SK-N-SH treated with all-trans-retinoic acid at 6 μM for 48 hours (cell line): ENCODE results near the gene PRMT7.

Experiments used
- ARNTL ChIP-seq: fragments of 450-650 bp; formaldehyde crosslinking; IDR thresholded peaks from 2 replicates; pipeline ENCODE4 v1.5.0; 2020; ENCODE audit warnings: low read depth, mild to moderate bottlenecking, moderate library complexity, borderline replicate concordance
- CSDC2 ChIP-seq: fragments of 250-450 bp; sonication (Bioruptor Pico); IDR thresholded peaks from 2 replicates; pipeline ENCODE4 v1.5.0; 2020; ENCODE audit warnings: mild to moderate bottlenecking, moderate library complexity
- CSRNP3 ChIP-seq: fragments of 250-450 bp; sonication (Bioruptor Pico); IDR thresholded peaks from 2 replicates; pipeline ENCODE4 v1.5.1; 2021; ENCODE audit warnings: mild to moderate bottlenecking, moderate library complexity
- PATZ1 ChIP-seq: fragments of 250-450 bp; sonication (Bioruptor Pico); IDR thresholded peaks from 2 replicates; pipeline ENCODE4 v1.8.0; 2020; ENCODE audit warnings: mild to moderate bottlenecking, moderate library complexity, borderline replicate concordance
- POU6F1 ChIP-seq: fragments of 250-450 bp; sonication (Bioruptor Pico); IDR thresholded peaks from 2 replicates; pipeline ENCODE4 v1.8.0; 2021; ENCODE audit warnings: low read depth, mild to moderate bottlenecking, moderate library complexity, borderline replicate concordance
- RARB ChIP-seq: fragments of 250-450 bp; sonication (Bioruptor Pico); IDR thresholded peaks from 2 replicates; pipeline ENCODE4 v1.8.0; 2021; ENCODE audit warnings: mild to moderate bottlenecking, moderate library complexity
- SNAI2 ChIP-seq: fragments of 250-450 bp; sonication (Bioruptor Pico); IDR thresholded peaks from 2 replicates; pipeline ENCODE4 v1.5.0; 2020; ENCODE audit warnings: mild to moderate bottlenecking, moderate library complexity
- TCF4 ChIP-seq: fragments of 250-450 bp; sonication (Bioruptor Pico); IDR thresholded peaks from 2 replicates; pipeline ENCODE4 v1.8.0; 2021; ENCODE audit warnings: mild to moderate bottlenecking, moderate library complexity, borderline replicate concordance
- ZC3H10 ChIP-seq: fragments of 250-450 bp; sonication (Bioruptor Pico); IDR thresholded peaks from 2 replicates; pipeline ENCODE4 v1.5.1; 2021; ENCODE audit warnings: mild to moderate bottlenecking, moderate library complexity
- ZFP30 ChIP-seq: fragments of 450-650 bp; formaldehyde crosslinking; IDR thresholded peaks from 2 replicates; pipeline ENCODE4 v1.5.0; 2022; ENCODE audit warnings: mild to moderate bottlenecking, moderate library complexity
- ZNF565 ChIP-seq: fragments of 450-650 bp; formaldehyde crosslinking; conservative IDR thresholded peaks from 2 replicates; pipeline ENCODE4 v1.5.0; 2020; ENCODE audit warnings: low read depth, mild to moderate bottlenecking, moderate library complexity
- ZNF8 ChIP-seq: fragments of 450-650 bp; formaldehyde crosslinking; IDR thresholded peaks from 2 replicates; pipeline ENCODE4 v1.5.0; 2020; ENCODE audit warnings: mild to moderate bottlenecking, moderate library complexity

- TF ChIP-seq CSRNP3 (CRISPR knock-in tag) (no peak), PATZ1 (no peak), RARB (no peak), ZNF8 (CRISPR knock-in tag) (no peak), ZC3H10 (CRISPR knock-in tag) (no peak), SNAI2 (no peak), TCF4 (CRISPR knock-in tag) (no peak), POU6F1 (no peak), ZNF565 (no peak), CSDC2 (CRISPR knock-in tag) (no peak), ARNTL (CRISPR knock-in tag) (no peak), ZFP30 (CRISPR knock-in tag) (no peak)
Measured at GRCh38 chr16:68360956-68361355, 50.1 kb downstream of the PRMT7 start.
